ENCODE data around the gene VAPA. TPM values are rescaled to one million over a fixed set of nuclear protein-coding genes. Genes with fewer than 3 reads are reported as not detected.

VAPA gene
- total RNA-seq, 1 donor from 2014 or later: 210 TPM

DNA sequence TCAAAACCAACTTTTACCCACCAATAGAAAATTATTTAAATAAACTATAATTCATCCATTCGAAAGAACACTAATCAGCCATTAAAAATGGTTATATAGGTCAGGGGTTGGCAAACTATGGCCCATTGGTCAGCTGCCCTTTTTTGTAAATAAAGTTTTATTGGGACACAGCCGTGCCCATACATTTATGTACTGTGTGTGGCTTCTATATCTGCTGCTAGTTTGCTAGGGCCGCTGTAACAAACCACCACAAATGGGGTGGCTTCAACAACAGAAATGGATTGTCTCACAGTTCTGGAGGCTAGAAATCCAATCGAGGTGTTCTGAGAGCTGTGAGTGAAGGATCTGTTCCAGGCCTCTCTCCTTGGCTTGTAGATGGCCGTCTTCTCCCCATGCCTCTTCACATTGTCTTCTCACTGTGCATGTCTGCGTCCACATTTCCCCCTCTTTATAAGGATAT lies 35.0 kb upstream of the VAPA start:
- no peak for DNase-seq (ENCODE audit: extremely low spot score in 2 of 2)
- TF ChIP-seq POLR2AphosphoS5 (IDR thresholded peaks at IDR 0.05; ENCODE audit: insufficient read depth in 1 of 2, low read depth in 1 of 2) (no peak), POLR2A (IDR thresholded peaks at IDR 0.05) (no peak)
- TF ChIP-seq, protein P1, sequence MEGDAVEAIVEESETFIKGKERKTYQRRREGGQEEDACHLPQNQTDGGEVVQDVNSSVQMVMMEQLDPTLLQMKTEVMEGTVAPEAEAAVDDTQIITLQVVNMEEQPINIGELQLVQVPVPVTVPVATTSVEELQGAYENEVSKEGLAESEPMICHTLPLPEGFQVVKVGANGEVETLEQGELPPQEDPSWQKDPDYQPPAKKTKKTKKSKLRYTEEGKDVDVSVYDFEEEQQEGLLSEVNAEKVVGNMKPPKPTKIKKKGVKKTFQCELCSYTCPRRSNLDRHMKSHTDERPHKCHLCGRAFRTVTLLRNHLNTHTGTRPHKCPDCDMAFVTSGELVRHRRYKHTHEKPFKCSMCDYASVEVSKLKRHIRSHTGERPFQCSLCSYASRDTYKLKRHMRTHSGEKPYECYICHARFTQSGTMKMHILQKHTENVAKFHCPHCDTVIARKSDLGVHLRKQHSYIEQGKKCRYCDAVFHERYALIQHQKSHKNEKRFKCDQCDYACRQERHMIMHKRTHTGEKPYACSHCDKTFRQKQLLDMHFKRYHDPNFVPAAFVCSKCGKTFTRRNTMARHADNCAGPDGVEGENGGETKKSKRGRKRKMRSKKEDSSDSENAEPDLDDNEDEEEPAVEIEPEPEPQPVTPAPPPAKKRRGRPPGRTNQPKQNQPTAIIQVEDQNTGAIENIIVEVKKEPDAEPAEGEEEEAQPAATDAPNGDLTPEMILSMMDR (IDR thresholded peaks at IDR 0.05): no peak
- H3K27ac ChIP-seq: no peak overlapping the region
- peaks cover 13% of the 10 kb centered on the region for H3K4me1 ChIP-seq
- no peaks in the 10 kb centered on the region for H3K9me3 ChIP-seq
- H3K36me3 ChIP-seq: no peaks in the 10 kb centered on the region
- H3K4me3 ChIP-seq: no peak overlapping the region
- intact Hi-C loops (cut with DNase I): no loop called here
- no peaks in the 10 kb centered on the region for H3K27me3 ChIP-seq

DNA sequence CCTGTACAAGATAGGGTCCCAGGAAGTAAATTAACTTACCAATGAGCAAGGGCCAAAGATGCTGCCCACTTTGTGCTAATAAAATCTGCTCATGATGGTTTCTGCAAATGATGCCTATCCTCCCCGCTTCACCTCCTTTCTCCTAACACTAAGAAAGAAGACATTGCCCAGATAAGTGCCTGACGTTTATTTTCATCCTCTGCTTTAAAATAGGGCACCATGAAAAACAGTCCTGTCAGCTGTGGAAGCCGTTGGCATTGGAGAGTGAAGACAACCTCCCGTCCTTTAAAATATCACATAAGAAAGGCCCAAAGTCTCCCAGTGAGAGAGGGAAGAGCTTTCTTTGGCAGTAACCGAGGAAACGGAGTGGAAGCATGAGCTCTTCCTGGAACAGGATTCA lies 29.7 kb upstream of the VAPA start:
- H3K27me3 ChIP-seq: no peaks in the 10 kb centered on the region
- no peak overlapping the region for H3K27ac ChIP-seq
- no peaks in the 10 kb centered on the region for H3K9me3 ChIP-seq
- no peak for DNase-seq (ENCODE audit: extremely low spot score in 2 of 2)
- no peak for TF ChIP-seq POLR2A (IDR thresholded peaks at IDR 0.05)
- TF ChIP-seq POLR2AphosphoS5 (IDR thresholded peaks at IDR 0.05; ENCODE audit: insufficient read depth in 1 of 2, low read depth in 1 of 2): no peak
- TF ChIP-seq, protein P1 (IDR thresholded peaks at IDR 0.05): no peak
- H3K4me3 ChIP-seq: no peak overlapping the region
- intact Hi-C loops (cut with DNase I): no loop called here
- no peaks in the 10 kb centered on the region for H3K36me3 ChIP-seq
- no peaks in the 10 kb centered on the region for H3K4me1 ChIP-seq

DNA sequence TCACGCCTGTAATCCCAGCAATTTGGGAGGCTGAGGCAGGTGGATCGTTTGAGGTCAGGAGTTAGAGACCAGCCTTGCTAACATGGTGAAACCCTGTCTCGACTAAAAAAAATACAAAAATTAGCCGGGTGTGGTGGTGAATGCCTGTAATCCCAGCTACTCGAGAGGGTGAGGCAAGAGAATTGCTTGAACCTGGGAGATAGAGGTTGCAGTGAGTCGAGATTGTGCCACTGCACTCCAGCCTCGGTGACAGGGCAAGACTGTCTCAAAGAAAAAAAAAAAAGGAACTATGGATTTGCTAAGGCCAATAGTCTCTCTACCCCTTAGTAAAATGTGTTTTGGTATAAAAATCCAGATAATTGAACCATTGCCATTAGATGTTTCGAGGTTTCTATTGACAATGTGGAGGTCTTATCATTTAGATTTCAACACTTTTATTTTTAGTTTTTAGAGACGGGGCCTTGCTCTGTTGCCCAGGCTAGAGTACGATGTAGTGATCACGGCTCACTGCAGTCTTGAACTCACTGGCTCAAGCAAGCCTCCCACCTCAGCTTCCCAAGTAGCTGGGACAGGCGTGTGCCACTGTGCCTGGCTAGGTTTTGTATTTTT lies 29.2 kb upstream of the VAPA start:
- Histone ChIP-seq H3K4me1 (no peaks in the 10 kb centered on the region), H3K9me3 (no peaks in the 10 kb centered on the region), H3K4me3 (no peak overlapping the region), H3K27ac (no peak overlapping the region), H3K27me3 (no peaks in the 10 kb centered on the region), H3K36me3 (no peaks in the 10 kb centered on the region)
- no peak for DNase-seq (ENCODE audit: extremely low spot score in 2 of 2)
- intact Hi-C loops (cut with DNase I): no loop called here
- no peak for TF ChIP-seq POLR2A (IDR thresholded peaks at IDR 0.05)
- TF ChIP-seq POLR2AphosphoS5 (IDR thresholded peaks at IDR 0.05; ENCODE audit: insufficient read depth in 1 of 2, low read depth in 1 of 2): no peak
- TF ChIP-seq, protein P1 (IDR thresholded peaks at IDR 0.05): no peak

DNA sequence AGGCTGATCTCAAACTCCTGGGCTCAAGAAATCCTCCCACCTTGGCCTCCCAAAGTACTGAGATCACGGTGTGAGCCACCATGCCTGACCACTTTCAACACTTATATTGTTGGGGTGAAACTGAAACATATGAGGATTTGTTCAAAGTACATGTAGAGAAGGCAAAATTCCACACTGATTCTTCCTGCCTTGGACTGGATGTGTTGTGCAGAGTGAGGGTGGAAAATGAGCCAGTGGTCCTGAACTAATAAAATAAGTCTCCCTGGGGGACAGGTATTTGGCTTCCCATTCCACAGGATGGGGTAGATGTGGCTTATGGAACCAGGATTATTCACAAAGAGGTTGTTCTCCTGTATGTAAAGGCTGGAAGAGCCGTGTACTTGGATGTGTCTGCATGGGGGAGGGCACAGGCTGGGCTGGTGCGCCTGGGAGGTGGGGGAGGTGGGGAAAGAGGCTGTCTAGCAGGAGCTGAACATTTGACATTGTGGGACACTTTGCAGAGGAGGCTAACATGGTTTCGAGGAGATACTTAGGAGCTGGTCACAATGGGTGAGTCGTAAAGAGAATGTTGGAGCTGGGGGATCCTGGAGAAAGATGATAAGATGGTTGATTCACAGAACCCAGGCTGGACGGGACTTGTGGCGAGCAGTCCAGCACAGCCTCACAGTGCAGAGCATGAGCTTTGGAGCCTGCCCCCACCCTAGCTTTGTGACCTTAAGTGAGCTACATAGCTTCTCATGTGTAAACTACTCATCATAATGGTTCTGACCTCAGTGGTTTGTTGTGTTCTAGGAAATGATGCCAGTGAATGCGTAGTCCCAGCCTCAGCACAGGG lies 28.4 kb upstream of the VAPA start, which contains the start of gene TXNDC2:
Gene TXNDC2, plus strand, starts transcription at position 804 of the 835 bp plus-strand sequence. CDS start 708 bp downstream, outside the sequence.
- no peak for DNase-seq (ENCODE audit: extremely low spot score in 2 of 2)
- Histone ChIP-seq H3K27ac (no peak within 1 kb of the TSS), H3K27me3 (no peaks in the 10 kb centered on the region), H3K36me3 (no peaks in the 10 kb centered on the region), H3K9me3 (no peaks in the 10 kb centered on the region), H3K4me3 (no peak within 1 kb of the TSS), H3K4me1 (no peaks in the 10 kb centered on the region)
- TF ChIP-seq POLR2AphosphoS5 (IDR thresholded peaks at IDR 0.05; ENCODE audit: insufficient read depth in 1 of 2, low read depth in 1 of 2) (no peak), POLR2A (IDR thresholded peaks at IDR 0.05) (no peak)
- TF ChIP-seq, protein P1 (IDR thresholded peaks at IDR 0.05): no peak
- intact Hi-C loops (cut with DNase I): no loop called here

DNA sequence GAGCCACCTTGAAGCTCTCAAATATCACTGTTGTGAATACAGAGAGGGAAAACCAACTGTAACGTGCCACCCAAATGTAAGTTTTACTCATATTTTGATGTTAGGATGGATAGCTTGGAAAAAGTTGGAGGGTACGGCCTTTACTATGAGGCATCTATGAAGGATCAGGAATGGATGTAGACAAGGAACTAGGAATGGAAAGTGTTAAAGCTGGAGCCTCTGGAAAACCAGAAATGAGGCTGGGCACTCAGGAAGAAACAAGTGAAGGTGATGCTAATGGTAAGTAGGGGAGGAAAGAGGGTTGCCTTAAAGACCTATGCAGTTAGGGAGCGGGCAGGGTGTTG lies 27.8 kb upstream of the VAPA start:
- Histone ChIP-seq H3K9me3 (no peaks in the 10 kb centered on the region), H3K4me3 (no peak overlapping the region), H3K4me1 (no peaks in the 10 kb centered on the region), H3K27me3 (no peaks in the 10 kb centered on the region), H3K27ac (no peak overlapping the region), H3K36me3 (no peaks in the 10 kb centered on the region)
- intact Hi-C loops (cut with DNase I): no loop called here
- TF ChIP-seq POLR2AphosphoS5 (IDR thresholded peaks at IDR 0.05; ENCODE audit: insufficient read depth in 1 of 2, low read depth in 1 of 2) (no peak), POLR2A (IDR thresholded peaks at IDR 0.05) (no peak)
- TF ChIP-seq, protein P1 (IDR thresholded peaks at IDR 0.05): no peak
- no peak for DNase-seq (ENCODE audit: extremely low spot score in 2 of 2)

Measured in vagina (tissue), 2 donors.